Endothelial cell of umbilical vein (primary cell): Measurements from ENCODE around the gene KLF17.

Source experiments
- CTCF ChIP-seq, 2 donors: IDR thresholded peaks; 1 replicate in 1 of 2; 2 replicates in 1 of 2; pipeline ENCODE4 v1.5.1; 2011; ENCODE audit warnings: low read length in 2 of 2, mild to moderate bottlenecking in 2 of 2, moderate library complexity in 2 of 2, control low read depth in 1 of 2, inconsistent platforms in 1 of 2, low read depth in 1 of 2; ENCODE audit not compliant: insufficient read depth in 1 of 2; ENCODE audit errors: extremely low read depth in 1 of 2
- EZH2 ChIP-seq: IDR thresholded peaks from 2 replicates; pipeline ENCODE4 v1.6.1; 2012; ENCODE audit warnings: borderline replicate concordance, low read depth, mild to moderate bottlenecking, moderate library complexity, low read length, inconsistent platforms; ENCODE audit not compliant: severe bottlenecking
- GATA2 ChIP-seq: IDR thresholded peaks from 2 replicates; pipeline ENCODE4 v1.7.0; 2011; ENCODE audit warnings: low read depth, mild to moderate bottlenecking, moderate library complexity, mixed read lengths, low read length; ENCODE audit not compliant: insufficient read length, insufficient read depth
- JUN ChIP-seq: IDR thresholded peaks from 2 replicates; pipeline ENCODE4 v1.6.1; 2011; ENCODE audit warnings: borderline replicate concordance, low read depth; ENCODE audit not compliant: insufficient read length, insufficient read depth
- MAX ChIP-seq: IDR thresholded peaks from 2 replicates; pipeline ENCODE4 v1.6.1; 2011; ENCODE audit not compliant: insufficient read depth, insufficient read length
- MYC ChIP-seq: IDR thresholded peaks from one replicate; pipeline ENCODE4 v1.6.1; 2011; ENCODE audit warnings: mild to moderate bottlenecking, low read depth, low read length
- POLR2A ChIP-seq: IDR thresholded peaks from 2 replicates; pipeline ENCODE4 v1.6.1; 2012; ENCODE audit warnings: low read depth, mild to moderate bottlenecking, control low read depth, low read length
- POLR2AphosphoS5 ChIP-seq: IDR thresholded peaks from 2 replicates; pipeline ENCODE4 v1.6.1; 2012; ENCODE audit warnings: low read depth, mild to moderate bottlenecking, control low read depth, low read length, moderate library complexity; ENCODE audit not compliant: insufficient read depth

DNA sequence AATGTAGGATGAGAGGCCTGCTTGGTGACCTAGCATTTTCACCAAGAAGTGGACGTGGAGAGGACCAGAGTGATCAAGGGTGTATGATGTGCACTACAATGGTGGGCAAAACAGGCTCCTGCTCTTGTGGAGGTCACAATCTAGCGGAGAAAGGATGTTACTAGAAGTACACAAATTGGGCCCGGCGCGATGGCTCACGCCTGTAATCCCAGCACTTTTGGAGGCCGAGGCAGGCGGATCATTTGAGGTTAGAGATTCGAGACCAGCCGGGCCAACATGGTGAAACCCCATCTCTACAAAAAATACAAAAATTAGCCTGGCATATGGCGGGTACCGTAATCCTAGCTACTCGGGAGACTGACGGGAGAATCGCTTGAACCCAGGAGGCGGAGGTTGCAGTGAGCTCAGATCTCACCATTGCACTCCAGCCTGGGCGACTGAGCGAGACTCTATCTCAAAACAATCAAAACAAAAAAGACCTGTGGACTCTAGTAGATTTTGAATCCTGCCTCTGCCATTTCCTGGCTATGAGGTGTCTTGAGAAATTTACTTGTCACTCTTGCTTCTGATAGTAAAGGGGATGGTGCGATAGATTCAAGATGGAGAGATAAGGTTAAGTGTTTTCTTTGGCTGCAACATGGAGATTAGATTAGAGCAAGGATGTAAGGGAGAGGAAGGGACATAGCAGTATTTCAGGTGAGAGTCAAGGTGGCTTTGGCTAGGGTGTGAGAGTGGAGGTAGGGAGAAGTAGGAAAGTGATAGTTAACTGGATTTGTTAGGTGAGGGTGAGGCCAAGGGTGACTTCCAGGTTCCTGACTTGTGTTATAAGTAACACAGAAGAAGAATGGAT is 15.7 kb downstream of the KLF17 start:
- TF ChIP-seq JUN (no peak), CTCF (IDR thresholded peaks at IDR 0.05; ENCODE audit: extremely low read depth in 1 of 2, insufficient read depth in 1 of 2, low read depth in 1 of 2, low read length in 2 of 2) (no peak), POLR2A (no peak), EZH2 (no peak), MYC (no peak), POLR2AphosphoS5 (no peak), GATA2 (no peak), MAX (no peak)
